GM18861 (cell line): ENCODE results near the gene TCTN3.
"Not testable (repeated sequence)": the region's sequence is repeated elsewhere in the genome, so short reads cannot be mapped to it uniquely, and the experiment has no call there.

Experiments
- ATAC-seq: cut with Tn5 transposase; IDR thresholded peaks from one replicate; pipeline ENCODE4 v1.9.1; 2021; ENCODE audit not compliant: unreplicated experiment

TCTN3 gene

GRCh38 chr10:95693668-95694534, at the start of gene TCTN3:
TSS of gene TCTN3 (minus strand) at chr10:95693927. CDS start at chr10:95693899, 28 bp downstream.
- ATAC-seq = peak; percentile 98

- no peak for ATAC-seq
These were observed 49.3 kb upstream of the TCTN3 start for GRCh38 chr10:95742962-95743535.

- peak; percentile 10 for ATAC-seq
These were observed 48.8 kb upstream of the TCTN3 start for GRCh38 chr10:95742485-95742884.

- ATAC-seq = peak; percentile 47
These were observed 48.2 kb upstream of the TCTN3 start for GRCh38 chr10:95741807-95742467.

GRCh38 chr10:95739056-95739455, 45.3 kb upstream of the TCTN3 start:
- no peak for ATAC-seq

GRCh38 chr10:95732907-95733306, 39.2 kb upstream of the TCTN3 start:
- ATAC-seq = not testable (repeated sequence)

GRCh38 chr10:95730233-95730632, 36.5 kb upstream of the TCTN3 start:
- no peak for ATAC-seq

GRCh38 chr10:95729323-95730055, 35.8 kb upstream of the TCTN3 start:
- no peak for ATAC-seq

GRCh38 chr10:95728526-95728925, 34.8 kb upstream of the TCTN3 start:
- ATAC-seq = no peak

GRCh38 chr10:95722496-95722895, 28.8 kb upstream of the TCTN3 start:
- ATAC-seq = not testable (repeated sequence)

- not testable (repeated sequence) for ATAC-seq
These were observed 27.0 kb upstream of the TCTN3 start for GRCh38 chr10:95720745-95721144.

- no peak for ATAC-seq
These were observed 23.1 kb upstream of the TCTN3 start for GRCh38 chr10:95716866-95717265.

- ATAC-seq = no peak
These were observed 22.7 kb upstream of the TCTN3 start for GRCh38 chr10:95716466-95716865.

- no peak for ATAC-seq
These were observed 17.8 kb upstream of the TCTN3 start for GRCh38 chr10:95711492-95711891.

GRCh38 chr10:95706990-95707389, 13.3 kb upstream of the TCTN3 start:
- no peak for ATAC-seq

- no peak for ATAC-seq
These were observed 12.8 kb upstream of the TCTN3 start for GRCh38 chr10:95706573-95706972.

- ATAC-seq = no peak
These were observed 4.7 kb upstream of the TCTN3 start for GRCh38 chr10:95698415-95698814.

GRCh38 chr10:95697429-95697828, 3.7 kb upstream of the TCTN3 start:
- ATAC-seq = no peak

- no peak for ATAC-seq
These were observed 938 bp upstream of the TCTN3 start for GRCh38 chr10:95694665-95695064.

- no peak for ATAC-seq
These were observed 558 bp downstream of the TCTN3 start for GRCh38 chr10:95693071-95693667.

GRCh38 chr10:95691281-95691680, 2.4 kb downstream of the TCTN3 start:
- no peak for ATAC-seq
